ENCODE results near the gene IL36A.

Gene IL36A

DNA sequence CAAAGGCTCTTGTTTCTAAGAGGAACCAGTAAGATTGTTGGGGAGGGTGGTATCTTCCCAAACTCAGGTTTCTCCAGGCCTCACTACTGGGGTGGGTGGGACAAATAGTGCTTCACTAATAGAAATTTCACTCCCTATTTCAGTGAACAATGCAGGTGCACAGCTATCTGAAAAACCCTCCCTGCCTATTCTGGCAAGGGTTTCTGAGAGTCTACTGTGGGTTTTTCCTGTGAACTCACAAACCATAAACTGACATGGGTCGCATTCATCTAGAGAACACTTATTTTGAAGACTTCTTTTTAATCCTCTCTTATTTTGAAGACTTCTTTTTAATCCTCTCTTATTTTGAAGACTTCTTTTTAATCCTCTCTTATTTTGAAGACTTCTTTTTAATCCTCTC is 4.4 kb downstream of the IL36A start:
- no peak for DNase-seq

DNA sequence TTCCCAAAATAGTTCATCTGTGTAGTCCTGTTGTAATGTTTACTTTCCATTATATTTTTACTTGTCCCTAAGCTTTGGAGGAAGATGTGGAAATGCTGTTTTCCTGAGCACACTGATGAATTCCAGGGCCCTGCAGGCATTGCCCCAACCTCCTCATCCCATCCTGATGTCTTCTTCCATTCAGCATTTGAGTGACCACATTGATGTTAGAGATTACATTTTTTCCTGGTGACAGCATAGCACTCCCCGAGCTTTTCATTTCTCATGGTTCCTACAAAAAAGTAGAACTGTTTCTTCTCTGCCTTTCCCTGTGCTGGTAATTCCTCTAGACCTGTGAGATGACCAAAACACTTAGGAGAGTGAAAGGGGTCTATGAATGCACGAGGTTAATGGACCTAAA is 4.8 kb downstream of the IL36A start:
- no peak for DNase-seq

DNA sequence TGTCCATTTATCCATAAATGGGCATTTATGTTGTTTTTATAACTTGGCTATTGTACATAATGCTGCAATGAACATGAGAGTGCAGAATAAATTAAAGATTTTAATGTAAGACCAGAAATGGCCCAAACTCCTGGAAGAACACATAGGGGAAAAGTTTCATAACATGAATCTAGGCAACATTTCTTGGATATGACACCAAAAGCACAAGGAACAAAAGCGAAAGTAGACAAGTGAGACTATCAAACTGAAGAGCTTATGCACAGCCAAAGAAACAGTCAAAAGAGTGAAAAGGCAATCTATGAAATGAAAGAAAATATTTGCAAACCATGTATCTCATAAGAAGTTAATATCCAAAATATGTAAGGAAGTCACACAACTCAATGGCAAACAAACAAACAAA is 5.8 kb downstream of the IL36A start:
- DNase-seq, result no peak

DNA sequence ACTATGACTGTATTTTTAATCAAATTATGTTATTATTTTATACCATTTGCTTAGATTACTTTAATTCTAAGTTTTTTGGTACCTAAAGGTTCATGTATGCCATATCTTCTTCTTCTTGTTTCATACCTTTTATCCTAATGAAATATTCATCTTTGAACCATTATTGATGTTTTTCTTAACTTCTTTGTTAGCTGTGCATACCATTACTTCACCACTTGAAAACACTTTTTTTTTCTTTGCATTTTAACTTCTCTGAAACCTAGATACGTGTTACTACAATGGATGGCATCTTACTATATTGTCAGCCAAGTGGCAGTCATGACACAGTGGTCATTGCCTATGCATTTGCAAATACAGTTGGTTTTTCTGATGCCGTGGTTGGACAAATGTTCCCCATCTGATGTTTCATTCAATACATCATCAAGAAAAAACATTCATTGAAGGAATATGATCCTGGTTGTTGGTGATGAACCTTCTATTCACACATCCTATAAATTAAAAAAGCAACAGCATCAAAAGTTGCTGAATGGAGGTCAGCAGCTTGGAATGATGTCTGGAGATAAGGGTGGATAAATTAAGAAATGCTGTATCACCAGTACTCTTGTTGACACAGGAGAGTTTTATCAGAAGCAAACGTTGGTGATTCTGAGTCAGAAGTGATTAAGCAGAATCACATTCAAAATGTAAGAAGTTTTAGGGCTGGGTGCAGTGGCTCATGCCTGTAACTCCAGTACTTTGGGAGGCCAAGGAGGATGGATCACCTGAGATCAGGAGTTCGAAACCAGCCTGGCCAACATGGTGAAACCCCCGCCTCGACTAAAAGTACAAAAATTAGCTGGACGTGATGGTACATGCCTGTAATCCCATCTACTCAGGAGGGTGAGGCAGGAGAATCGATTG is 7.4 kb downstream of the IL36A start:
- no peak for DNase-seq

DNA sequence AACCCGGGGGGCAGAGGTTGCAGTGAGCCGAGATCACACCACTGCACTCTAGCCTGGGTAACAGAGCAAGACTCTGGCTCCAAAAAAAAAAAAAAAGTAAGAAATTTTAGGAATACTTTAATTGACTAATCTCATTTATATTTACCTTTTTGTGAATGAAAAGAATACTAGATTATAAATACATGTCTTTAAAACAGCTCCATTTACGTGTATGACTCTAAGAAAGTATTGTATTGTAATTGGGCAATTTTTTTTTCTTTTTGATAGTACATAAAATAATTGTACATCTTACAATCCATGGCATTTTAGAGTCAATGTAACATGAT is 8.0 kb downstream of the IL36A start:
- DNase-seq, result no peak

DNA sequence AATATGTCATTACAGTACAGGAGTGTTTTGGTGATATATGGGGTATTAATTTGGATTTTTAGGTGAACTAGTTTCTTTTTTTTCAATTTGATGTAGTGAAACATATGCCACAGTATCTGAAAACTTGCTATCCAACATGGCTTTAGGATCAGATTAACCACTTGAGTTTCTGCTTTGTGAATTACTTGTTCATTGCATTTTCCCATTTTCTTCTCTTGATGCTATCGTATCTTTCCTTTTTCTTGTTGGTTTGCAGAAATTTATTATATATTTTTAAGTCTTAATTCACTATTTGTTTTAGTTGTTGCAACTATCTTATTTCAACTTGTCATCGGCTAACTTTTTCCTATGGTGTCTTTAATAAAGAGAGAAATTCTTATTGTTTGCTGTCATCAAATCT is 8.8 kb downstream of the IL36A start:
- DNase-seq, result no peak

DNA sequence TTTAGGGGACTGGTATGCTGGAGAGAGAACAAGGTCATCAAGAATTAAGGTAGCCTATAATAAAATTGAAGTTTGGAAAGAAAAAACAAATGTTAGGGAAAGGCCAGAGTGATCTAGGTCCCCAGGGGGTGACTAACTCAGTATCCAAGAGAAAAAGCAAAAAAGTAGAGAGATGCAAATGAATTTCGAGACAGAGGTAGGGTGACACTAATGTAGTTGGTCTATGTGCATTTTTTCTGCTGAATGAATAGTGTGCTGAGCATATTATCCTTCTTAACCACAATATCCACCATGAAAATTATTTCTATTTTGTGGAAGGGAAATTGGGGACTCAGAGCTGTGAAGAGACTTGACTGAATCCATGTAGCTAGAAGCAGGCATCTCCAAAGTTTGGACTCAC is 9.8 kb downstream of the IL36A start:
- DNase-seq, result no peak

DNA sequence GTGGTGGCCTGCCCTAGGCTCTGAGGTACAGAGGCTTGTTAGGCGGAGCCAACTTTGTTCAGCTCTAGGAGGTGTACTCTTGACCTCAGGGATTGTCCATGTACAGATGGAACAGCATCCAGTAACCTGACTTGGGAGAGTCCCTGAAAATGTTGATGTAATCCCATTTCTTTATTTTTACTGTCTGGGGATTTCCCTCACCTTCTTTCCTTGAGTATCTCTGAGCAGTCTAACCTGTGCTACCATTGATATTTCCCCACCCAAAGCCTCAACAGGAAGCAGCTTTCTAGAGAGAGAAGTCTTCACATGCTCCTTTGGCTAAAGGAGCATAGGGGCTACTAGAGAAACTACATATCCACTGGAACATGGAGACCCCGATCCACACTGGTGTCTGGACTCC is 10.4 kb downstream of the IL36A start:
- DNase-seq, result no peak

DNA sequence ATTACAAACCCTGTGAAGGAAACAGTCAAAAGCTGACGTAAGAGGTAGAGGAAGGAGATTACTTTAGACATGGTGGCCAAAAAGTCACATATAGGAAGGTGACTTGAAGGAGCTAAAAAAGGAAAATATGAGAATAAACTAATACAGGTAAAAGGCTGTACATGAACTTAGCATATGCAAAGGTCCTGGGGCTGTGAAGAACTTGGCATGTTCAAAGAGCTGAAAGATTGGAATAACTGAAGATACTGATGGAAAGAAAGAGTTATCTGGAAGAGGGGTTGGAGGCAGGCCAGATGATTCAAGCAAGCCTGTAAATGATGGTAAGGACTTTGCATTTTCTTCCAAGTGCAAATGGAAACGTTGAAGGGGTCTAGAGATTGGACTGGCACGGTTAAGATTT is 13.2 kb downstream of the IL36A start:
- DNase-seq, result no peak

DNA sequence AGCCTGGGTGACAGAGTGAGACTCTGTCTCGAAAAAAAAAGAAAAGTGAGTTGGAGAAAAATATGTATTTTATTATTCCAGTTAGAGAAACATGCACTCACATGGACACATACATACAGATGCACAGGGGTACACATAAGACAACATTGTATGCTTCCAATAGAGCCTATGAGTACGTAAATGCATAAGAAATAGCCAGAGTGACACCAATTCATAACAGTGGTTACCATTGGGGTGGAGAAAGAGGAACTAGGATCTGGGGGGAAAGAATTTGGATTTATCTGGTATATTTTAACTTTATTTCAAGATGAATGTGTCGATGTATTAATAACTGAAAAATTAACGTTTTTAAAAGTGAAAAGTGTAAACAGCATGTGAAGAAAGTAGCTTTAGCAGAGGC is 16.1 kb downstream of the IL36A start:
- no peak for DNase-seq

DNA sequence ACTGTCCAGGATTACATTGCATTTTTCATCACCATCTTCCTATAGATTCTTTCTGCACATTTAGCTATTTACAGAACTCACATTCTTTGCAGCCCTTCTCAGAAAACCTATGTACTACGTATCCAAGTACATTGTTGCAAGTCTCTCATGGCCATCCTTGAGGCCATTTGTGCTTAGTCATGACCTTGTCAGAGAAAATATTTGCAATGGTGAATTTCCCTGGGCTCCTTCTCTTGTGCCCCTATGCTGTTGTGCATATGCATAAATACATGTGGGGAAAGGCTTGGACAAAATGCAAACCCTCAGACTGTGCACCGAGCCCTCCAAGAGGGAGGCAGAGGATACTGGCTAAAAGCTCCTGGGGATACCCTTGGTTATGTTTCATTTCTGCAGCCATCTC is 19.5 kb downstream of the IL36A start:
- DNase-seq, result no peak

DNA sequence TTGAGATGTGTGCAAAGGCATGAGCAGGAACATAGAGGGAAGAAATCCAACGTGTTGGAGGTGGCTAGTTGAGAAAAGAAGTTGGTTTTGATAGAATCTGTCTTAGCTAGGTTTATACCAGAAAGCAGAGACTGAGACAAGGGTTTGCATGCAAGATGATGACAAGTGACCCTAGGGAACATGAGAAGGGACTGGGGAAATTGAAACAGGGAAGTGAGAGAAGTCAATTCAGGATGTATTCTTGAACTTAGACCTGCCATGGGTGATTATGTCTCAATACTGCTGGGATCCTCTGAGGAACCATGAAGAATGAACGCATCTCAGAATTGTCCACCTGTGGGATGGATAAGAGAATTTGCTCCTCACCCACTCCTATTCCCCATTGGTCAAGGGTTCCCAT is 20.5 kb downstream of the IL36A start:
- no peak for DNase-seq

DNA sequence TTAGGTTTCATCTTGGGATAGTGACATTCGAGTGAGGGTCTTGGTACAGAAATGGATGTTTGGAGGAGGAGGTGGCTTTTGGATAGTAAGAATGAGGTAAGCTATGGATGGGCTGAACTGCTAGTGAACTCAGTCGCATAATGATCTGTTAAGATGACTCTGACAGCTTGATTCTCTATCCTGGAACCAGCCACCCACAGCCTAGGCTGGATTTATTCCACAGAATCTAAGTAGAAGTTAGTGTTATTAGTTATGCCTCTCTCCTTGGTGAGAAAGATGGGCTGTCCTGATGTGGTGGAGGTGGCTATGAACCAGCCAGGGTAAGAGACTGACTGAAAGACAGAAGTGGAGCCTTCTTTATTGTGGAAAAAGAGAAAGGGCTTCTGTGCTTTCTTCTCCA is 22.4 kb downstream of the IL36A start:
- DNase-seq, result no peak

DNA sequence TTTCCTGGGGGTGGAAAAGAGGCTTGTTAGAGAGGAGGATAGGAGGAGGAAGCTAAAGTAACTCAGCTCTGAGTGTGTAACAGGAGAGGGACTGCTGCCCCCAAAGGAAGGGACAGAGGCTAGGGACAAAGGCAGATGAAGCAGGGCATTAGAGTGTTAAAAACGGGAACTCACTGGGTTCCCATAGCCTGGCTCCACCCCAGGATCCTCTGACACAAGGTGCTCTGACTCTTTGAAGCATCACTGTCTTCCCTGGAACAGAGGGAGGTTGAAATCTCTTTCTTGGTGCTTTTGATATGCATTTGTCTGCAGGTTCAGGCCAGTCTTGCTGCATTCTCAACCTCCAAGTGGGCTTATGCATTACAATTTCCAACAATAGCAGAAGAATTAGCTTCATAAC is 22.9 kb downstream of the IL36A start:
- no peak for DNase-seq

DNA sequence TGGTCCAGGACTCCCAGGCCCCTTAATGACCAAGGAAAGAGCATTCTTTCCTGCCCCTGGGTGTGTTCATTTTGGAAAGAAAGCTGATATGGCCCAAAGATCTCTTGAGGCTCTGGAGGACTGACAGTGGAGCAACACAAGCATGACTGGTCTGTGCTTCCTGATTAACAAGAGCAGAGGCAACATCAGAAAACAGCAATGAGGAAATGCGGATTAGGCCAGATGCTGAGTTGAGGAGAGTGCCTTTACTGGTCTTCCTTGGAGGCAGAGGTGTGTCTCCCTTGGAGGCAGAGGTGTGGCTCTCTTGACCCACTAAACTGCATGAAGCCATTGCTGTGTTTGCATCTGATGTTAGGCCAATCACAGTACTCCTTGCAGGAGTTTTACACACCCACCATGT is 27.5 kb downstream of the IL36A start:
- no peak for DNase-seq

DNA sequence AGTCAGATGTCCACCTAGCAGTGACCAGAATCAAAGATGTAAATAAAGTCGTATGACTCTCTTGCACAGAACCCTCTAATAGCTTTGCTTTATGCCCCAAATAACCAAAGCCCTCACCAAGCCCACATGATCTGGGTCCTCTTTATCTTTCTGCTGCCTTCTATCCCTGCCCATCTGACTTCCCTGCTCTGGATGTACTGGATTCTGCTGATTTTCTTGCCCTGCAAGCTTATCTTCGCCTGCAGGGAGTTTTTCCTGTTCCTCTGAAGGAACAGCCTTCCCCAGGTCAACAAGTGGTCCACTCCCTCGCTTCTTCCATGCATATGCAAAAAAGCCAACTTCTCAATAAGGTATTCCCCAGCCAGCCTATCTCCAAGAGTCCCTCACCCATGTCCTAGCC is 28.8 kb downstream of the IL36A start:
- DNase-seq, result no peak

DNA sequence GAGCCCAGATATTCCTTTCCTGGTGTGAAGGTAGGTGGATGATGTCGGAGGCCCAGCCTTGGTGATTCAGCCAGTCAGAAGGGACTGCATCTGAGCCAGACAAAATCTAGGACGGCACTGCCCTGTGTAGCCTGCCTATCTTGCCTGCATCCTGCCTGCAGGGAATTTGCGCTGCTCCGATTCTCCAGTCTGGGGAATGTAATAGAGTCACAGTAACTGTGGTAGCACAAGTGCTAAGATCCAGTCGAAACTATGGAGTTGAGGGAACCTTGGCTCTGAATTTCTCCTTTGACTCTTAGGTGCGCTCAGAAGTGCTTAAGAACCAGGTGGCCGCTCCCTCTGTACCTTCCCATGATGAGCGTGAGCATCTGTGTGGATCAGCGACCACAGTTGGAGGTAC is 31.5 kb downstream of the IL36A start:
- no peak for DNase-seq

DNA sequence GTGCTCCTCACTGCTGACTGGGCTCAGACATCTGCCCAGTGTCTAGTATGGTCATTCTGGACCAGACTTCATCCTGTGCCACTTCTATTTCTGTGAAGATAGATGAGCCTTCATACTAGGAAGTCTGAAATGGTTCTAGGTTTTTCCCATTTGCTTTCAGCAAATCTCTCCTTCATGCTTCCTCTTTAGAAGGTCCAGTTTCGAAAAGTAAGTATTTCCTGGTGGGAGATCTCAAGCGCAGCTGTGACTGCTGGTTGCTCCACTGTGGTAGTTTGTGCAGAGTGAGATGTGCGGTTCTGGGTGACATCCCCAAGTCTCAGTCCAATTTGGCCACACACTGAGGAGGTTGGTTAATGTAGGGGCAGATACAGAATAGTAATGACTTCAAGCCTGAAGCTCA is 33.0 kb downstream of the IL36A start:
- DNase-seq, result no peak

DNA sequence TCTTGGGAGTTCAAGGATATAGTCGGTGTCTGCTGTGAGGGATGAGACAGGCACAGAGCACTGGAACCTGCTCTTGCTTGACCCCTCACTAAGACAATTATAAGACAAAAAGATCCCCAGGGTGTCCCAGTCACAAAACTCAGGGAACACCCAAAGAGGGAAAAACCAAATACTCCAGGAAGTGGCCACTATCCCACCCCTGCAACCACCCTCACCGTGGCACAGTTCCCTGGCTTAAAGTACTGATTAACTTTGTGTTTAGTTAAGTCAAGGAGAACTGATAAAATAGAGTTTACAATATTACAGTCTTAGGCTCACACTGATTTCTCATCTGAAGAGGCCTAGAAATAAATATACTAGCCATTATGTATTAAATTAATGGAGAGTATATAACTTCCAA is 33.9 kb downstream of the IL36A start:
- DNase-seq, result no peak

DNA sequence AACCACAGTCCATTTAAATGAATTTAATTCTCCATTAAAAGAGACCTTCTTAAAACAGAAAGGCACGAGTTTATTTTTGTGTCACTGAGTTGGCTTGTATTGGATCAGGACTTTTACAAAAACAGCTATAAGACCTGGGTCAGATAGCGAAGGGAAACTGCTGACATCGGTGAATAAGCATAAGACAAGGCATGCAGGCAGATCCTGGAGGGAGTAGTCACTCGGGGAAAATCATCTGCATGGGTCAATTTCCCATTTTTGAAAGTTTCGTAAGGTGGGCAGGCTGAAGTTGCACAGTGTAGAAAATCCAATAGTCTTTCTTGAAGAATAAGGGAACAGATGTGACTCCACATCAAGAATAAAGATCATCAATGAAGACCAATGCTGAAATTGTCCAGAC is 34.5 kb downstream of the IL36A start:
- no peak for DNase-seq

DNA sequence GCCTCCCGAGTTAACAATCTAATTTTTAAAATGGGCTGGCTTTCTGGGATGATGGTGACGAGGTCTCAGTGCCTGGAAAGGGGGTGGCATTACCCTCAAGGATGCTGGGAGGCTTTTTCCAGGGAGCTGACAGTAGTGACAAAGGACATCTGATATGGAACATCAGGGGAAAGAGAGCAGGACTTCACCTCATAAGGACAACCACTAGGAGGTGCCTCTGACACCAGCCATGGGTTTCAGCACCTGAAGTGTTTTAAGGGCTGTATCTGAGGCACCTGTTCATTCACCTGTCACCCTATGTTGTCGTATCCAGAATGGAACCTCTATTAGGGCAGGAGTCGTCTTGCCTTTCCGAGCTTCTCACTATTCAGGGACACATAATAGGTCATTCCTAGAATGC is 36.6 kb downstream of the IL36A start:
- DNase-seq, result no peak

DNA sequence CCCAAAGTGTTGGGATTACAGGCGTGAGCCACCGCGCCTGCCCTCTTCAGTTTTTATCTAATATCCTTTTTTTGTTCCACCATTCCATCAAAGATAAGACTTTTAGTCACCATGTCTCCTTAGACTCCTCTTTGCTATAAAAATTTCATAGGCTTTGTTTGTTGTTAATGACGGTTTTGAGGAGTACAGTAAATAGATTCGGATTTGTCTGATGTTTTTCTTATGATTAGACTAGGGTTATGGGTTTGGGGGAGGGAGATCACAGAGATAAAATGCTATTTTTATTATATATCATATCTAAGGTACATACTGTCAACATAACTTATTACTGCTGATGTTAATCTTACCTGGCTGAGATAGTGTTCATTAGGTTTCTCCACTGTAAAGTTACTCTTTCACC is 41.2 kb downstream of the IL36A start:
- DNase-seq, result no peak

DNA sequence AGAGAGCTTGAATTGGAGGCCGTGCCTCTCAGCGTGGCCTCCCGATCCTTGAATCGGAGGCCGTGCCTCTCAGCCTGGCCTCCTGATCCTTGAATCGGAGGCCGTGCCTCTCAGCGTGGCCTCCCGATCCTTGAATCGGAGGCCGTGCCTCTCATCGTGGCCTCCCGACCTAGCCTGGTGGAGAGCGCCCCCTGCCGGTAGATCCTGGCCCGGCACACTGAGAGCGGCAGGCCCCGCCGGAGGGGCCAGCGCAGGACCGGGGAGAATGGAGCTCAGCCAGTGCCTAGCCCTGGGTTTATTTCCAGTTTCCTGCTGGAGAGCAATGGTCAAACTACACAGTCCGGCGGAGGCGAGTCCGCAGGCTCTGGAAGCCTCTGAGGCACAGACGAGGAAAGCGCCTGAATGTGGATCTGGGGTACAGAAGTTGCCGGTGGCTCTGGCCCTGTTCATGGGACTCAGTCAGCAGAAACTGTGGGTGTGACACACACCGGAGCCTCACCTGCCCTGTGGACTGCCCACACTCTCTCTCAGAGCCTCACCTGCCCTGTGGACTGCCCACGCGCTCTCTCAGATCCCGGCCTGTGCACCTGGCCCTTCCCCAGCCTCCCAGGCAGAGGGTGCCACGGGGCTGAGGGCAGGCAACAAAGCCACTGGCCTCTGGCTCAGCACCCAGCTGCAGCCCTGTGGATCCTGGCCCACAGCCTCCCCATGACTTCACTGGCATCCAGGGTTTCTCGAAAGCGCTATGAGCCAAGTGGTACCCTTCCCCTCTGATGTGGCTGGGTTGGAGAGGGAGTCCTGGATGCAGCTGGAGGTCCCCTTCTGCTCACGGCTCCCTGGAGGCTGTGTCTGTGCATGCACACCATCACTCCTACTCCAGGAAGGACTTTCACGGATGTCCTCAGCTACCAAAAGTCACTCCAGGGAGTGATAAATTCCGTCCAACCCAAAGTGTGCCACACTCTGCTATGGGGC is 45.9 kb downstream of the IL36A start:
- no peak for DNase-seq

DNA sequence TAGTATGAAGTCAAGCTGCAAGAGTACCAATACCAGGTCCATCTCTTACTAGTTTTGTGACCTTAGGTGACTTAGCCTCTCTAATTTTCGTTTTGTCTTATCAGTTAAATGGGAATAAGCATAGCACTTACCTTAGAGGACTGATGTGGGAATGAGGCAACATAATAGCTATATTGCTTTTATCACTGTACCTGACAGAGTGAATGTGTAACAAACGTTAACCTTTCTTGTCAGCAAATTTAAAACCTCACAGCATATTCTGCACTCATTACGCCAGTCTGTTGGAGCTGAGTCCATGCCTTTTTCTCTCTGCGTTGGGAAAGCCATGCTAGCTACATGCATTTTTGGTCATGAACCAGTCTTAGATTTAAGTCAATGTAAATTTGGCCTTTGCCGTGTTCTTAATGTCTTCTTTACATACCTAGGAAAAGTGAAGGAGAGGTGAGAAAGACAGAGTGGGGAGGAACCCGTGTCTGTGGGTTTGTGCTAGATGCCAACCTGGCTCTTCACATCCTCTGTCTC is 47.2 kb downstream of the IL36A start, which contains the start of gene IL36B:
TSS of gene IL36B (minus strand) at position 472 of the 522 bp plus-strand sequence.
- no peak for DNase-seq
